SK-N-SH treated with all-trans-retinoic acid at 6 μM for 48 hours (cell line): Measurements from ENCODE around the gene TMEM183A.

Experiments used
- ATAC-seq: fragments of 200-7000 bp; cut with Tn5 transposase; 3 replicates; pipeline ENCODE4 v1.9.1; 2020; ENCODE audit warnings: mild to moderate bottlenecking, moderate library complexity
- ARNTL ChIP-seq: fragments of 450-650 bp; formaldehyde crosslinking; IDR thresholded peaks from 2 replicates; pipeline ENCODE4 v1.5.0; 2020; ENCODE audit warnings: low read depth, mild to moderate bottlenecking, moderate library complexity, borderline replicate concordance
- BACH2 ChIP-seq: fragments of 250-450 bp; sonication (Bioruptor Pico); IDR thresholded peaks from 2 replicates; pipeline ENCODE4 v1.9.0; 2021; ENCODE audit warnings: mild to moderate bottlenecking, borderline replicate concordance
- CSDC2 ChIP-seq: fragments of 250-450 bp; sonication (Bioruptor Pico); IDR thresholded peaks from 2 replicates; pipeline ENCODE4 v1.5.0; 2020; ENCODE audit warnings: mild to moderate bottlenecking, moderate library complexity
- ESRRG ChIP-seq: fragments of 250-450 bp; sonication (Bioruptor Pico); IDR thresholded peaks from 2 replicates; pipeline ENCODE4 v1.6.1; 2021; ENCODE audit warnings: mild to moderate bottlenecking
- OSR1 ChIP-seq: fragments of 250-450 bp; sonication (Bioruptor Pico); IDR thresholded peaks from 2 replicates; pipeline ENCODE4 v1.8.0; 2022; ENCODE audit warnings: moderate library complexity, mild to moderate bottlenecking, inconsistent platforms
- SNAI2 ChIP-seq: fragments of 250-450 bp; sonication (Bioruptor Pico); IDR thresholded peaks from 2 replicates; pipeline ENCODE4 v1.5.0; 2020; ENCODE audit warnings: mild to moderate bottlenecking, moderate library complexity
- TCF4 ChIP-seq: fragments of 250-450 bp; sonication (Bioruptor Pico); IDR thresholded peaks from 2 replicates; pipeline ENCODE4 v1.8.0; 2021; ENCODE audit warnings: mild to moderate bottlenecking, moderate library complexity, borderline replicate concordance
- TOX ChIP-seq: fragments of 250-450 bp; sonication (Bioruptor Pico); IDR thresholded peaks from 2 replicates; pipeline ENCODE4 v1.8.0; 2021; ENCODE audit warnings: mild to moderate bottlenecking, moderate library complexity, borderline replicate concordance
- TSHZ2 ChIP-seq: fragments of 250-450 bp; sonication (Bioruptor Pico); IDR thresholded peaks from 2 replicates; pipeline ENCODE4 v1.5.0; 2020; ENCODE audit warnings: mild to moderate bottlenecking, moderate library complexity
- ZC3H10 ChIP-seq: fragments of 250-450 bp; sonication (Bioruptor Pico); IDR thresholded peaks from 2 replicates; pipeline ENCODE4 v1.5.1; 2021; ENCODE audit warnings: mild to moderate bottlenecking, moderate library complexity
- ZFP3 ChIP-seq: fragments of 250-450 bp; sonication (Bioruptor Pico); IDR thresholded peaks from 2 replicates; pipeline ENCODE4 v1.5.0; 2020; ENCODE audit warnings: mild to moderate bottlenecking, moderate library complexity
- ZNF565 ChIP-seq: fragments of 450-650 bp; formaldehyde crosslinking; conservative IDR thresholded peaks from 2 replicates; pipeline ENCODE4 v1.5.0; 2020; ENCODE audit warnings: low read depth, mild to moderate bottlenecking, moderate library complexity
- ZNF8 ChIP-seq: fragments of 450-650 bp; formaldehyde crosslinking; IDR thresholded peaks from 2 replicates; pipeline ENCODE4 v1.5.0; 2020; ENCODE audit warnings: mild to moderate bottlenecking, moderate library complexity
- TF ChIP-seq, protein P1 (sequence below): fragments of 250-450 bp; sonication (Bioruptor Pico); IDR thresholded peaks from 2 replicates; pipeline ENCODE4 v1.5.1; 2021; ENCODE audit warnings: mild to moderate bottlenecking, moderate library complexity
- TF ChIP-seq, protein P2 (sequence below): fragments of 250-450 bp; sonication (Bioruptor Pico); IDR thresholded peaks from 2 replicates; pipeline ENCODE4 v1.8.0; 2020; ENCODE audit warnings: mild to moderate bottlenecking, moderate library complexity, borderline replicate concordance
- TF ChIP-seq, protein P3 (sequence below): fragments of 250-450 bp; sonication (Bioruptor Pico); IDR thresholded peaks from 2 replicates; pipeline ENCODE4 v1.8.0; 2021; ENCODE audit warnings: low read depth, mild to moderate bottlenecking, moderate library complexity, borderline replicate concordance

The TMEM183A gene

GRCh38 chr1:202966006-202966898 is 40.9 kb upstream of the TMEM183A start:
- TF ChIP-seq ZNF565 (CRISPR knock-in tag) (no peak), TSHZ2 (CRISPR knock-in tag) (no peak)
- TF ChIP-seq, protein P1, sequence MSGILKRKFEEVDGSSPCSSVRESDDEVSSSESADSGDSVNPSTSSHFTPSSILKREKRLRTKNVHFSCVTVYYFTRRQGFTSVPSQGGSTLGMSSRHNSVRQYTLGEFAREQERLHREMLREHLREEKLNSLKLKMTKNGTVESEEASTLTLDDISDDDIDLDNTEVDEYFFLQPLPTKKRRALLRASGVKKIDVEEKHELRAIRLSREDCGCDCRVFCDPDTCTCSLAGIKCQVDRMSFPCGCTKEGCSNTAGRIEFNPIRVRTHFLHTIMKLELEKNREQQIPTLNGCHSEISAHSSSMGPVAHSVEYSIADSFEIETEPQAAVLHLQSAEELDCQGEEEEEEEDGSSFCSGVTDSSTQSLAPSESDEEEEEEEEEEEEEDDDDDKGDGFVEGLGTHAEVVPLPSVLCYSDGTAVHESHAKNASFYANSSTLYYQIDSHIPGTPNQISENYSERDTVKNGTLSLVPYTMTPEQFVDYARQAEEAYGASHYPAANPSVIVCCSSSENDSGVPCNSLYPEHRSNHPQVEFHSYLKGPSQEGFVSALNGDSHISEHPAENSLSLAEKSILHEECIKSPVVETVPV (CRISPR knock-in tag), result no peak
- peak; percentile 1; the same call in 1 of the 3 replicates for ATAC-seq

DNA sequence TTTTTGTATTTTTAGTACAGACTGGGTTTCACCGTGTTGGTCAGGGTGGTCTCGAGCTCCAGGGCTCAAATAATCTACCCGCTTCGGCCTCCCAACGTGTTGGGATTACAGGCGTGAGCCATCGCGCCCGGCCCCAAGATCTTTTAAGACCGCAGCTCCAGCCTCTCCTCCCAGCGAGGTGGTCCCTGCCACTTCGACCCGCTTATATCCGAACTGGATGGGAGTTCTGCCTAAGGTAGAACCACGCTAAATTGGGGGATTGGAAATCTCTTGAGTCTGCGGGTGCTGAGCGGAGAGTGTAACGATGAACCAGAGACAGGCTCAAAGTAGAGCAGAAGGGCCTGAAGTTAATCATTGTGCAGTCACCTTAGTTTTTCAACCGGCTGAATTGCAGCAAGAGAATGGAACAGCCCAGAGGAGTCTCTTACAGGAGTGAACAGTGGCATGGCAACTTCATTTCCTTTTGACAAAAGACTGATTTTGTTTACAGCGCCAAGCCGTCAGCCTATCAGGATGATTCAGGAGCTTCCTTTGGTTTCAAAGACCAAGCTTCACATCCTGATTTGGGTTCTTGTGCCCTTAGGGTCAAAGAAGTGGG is 39.4 kb upstream of the TMEM183A start:
- no peak for TF ChIP-seq ESRRG (CRISPR knock-in tag)
- TF ChIP-seq BACH2, result no peak
- no peak for TF ChIP-seq ARNTL
- no peak for TF ChIP-seq ZNF8 (CRISPR knock-in tag)
- no peak for TF ChIP-seq TSHZ2 (CRISPR knock-in tag)
- no peak for TF ChIP-seq TOX
- TF ChIP-seq, protein P2, sequence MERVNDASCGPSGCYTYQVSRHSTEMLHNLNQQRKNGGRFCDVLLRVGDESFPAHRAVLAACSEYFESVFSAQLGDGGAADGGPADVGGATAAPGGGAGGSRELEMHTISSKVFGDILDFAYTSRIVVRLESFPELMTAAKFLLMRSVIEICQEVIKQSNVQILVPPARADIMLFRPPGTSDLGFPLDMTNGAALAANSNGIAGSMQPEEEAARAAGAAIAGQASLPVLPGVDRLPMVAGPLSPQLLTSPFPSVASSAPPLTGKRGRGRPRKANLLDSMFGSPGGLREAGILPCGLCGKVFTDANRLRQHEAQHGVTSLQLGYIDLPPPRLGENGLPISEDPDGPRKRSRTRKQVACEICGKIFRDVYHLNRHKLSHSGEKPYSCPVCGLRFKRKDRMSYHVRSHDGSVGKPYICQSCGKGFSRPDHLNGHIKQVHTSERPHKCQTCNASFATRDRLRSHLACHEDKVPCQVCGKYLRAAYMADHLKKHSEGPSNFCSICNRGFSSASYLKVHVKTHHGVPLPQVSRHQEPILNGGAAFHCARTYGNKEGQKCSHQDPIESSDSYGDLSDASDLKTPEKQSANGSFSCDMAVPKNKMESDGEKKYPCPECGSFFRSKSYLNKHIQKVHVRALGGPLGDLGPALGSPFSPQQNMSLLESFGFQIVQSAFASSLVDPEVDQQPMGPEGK (CRISPR knock-in tag), result no peak
- TF ChIP-seq, protein P3, sequence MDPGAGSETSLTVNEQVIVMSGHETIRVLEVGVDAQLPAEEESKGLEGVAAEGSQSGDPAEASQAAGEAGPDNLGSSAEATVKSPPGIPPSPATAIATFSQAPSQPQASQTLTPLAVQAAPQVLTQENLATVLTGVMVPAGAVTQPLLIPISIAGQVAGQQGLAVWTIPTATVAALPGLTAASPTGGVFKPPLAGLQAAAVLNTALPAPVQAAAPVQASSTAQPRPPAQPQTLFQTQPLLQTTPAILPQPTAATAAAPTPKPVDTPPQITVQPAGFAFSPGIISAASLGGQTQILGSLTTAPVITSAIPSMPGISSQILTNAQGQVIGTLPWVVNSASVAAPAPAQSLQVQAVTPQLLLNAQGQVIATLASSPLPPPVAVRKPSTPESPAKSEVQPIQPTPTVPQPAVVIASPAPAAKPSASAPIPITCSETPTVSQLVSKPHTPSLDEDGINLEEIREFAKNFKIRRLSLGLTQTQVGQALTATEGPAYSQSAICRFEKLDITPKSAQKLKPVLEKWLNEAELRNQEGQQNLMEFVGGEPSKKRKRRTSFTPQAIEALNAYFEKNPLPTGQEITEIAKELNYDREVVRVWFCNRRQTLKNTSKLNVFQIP (CRISPR knock-in tag), result no peak
- no peak for TF ChIP-seq ZNF565 (CRISPR knock-in tag)
- no peak for TF ChIP-seq SNAI2 (CRISPR knock-in tag)
- no peak for TF ChIP-seq OSR1
- no peak for TF ChIP-seq TCF4 (CRISPR knock-in tag)
- peak; percentile 13 for ATAC-seq

GRCh38 chr1:202968351-202968750 is 38.8 kb upstream of the TMEM183A start:
- ATAC-seq, result no peak
- TF ChIP-seq OSR1 (no peak), CSDC2 (CRISPR knock-in tag) (no peak), BACH2 (no peak), ESRRG (CRISPR knock-in tag) (no peak), ZFP3 (CRISPR knock-in tag) (no peak), ARNTL (no peak), ZC3H10 (no peak)
- TF ChIP-seq, protein P1 (CRISPR knock-in tag), result no peak
